ENCODE results near the gene LRRC46. TPM values are rescaled to one million over a fixed set of nuclear protein-coding genes. Genes with fewer than 3 reads are reported as not detected.
A peak's percentile ranks its signal among the peaks of the same experiment; 100 is the strongest.

LRRC46 gene
- total and polyA plus RNA-seq, 9 of the 15 experiments (the other 6 are each of a cell fraction or from before 2014, with no cell fraction given) = 0.39 to 1.4 (median 0.53) TPM; not detected in 1

- TF ChIP-seq THRA (IDR thresholded peaks at IDR 0.05) (no peak), ZNF778 (CRISPR knock-in tag; IDR thresholded peaks at IDR 0.05) (no peak), SMARCB1 (IDR thresholded peaks at IDR 0.05; ENCODE audit: insufficient read length, low read depth) (no peak), DPF2 (IDR thresholded peaks at IDR 0.05) (no peak), ZBTB5 (IDR thresholded peaks at IDR 0.05) (0 out of 2 replicates have a peak, but pooled peaks have one; percentile 22), SPI1 (IDR thresholded peaks at IDR 0.05; ENCODE audit: borderline replicate concordance, low read depth, low read length) (peak; percentile 70; the same call in 1 of the 2 replicates), ZFP30 (CRISPR knock-in tag; IDR thresholded peaks at IDR 0.05; ENCODE audit: borderline replicate concordance) (no peak), NBN (IDR thresholded peaks at IDR 0.05; ENCODE audit: low read depth) (no peak), BCOR (IDR thresholded peaks at IDR 0.05) (no peak), KDM4B (IDR thresholded peaks at IDR 0.05; ENCODE audit: borderline replicate concordance in 2 of 2, low read depth in 1 of 2) (no peak), SLC30A9 (CRISPR knock-in tag; IDR thresholded peaks at IDR 0.05) (no peak), SNRNP70 (optimal IDR thresholded peaks at IDR 0.05; ENCODE audit: low read depth, low read length) (no peak), UBTF (IDR thresholded peaks at IDR 0.05; ENCODE audit: borderline replicate concordance in 1 of 2, low read depth in 2 of 2, low read length in 2 of 2) (no peak), L3MBTL2 (IDR thresholded peaks at IDR 0.05) (no peak)
Measured at GRCh38 chr17:47831934-47832327, 461 bp downstream of the LRRC46 start (continued).
